Body of pancreas (tissue), 4 donors: ENCODE data around the gene NIFK. TPM values are rescaled to one million over a fixed set of nuclear protein-coding genes. Genes with fewer than 3 reads are reported as not detected.
A peak's percentile ranks its signal among the peaks of the same experiment; 100 is the strongest.

Experiments
- ATAC-seq: fragments of 150-250 bp; one replicate; pipeline ENCODE4 v1.9.1; 2016
- DNase-seq, 4 donors: peaks; one replicate each; pipeline ENCODE4 v3.0.0-alpha.2; 2019
- H3K27ac ChIP-seq, 4 donors: fragments of 200-600 bp; sonication (generic); 1 replicate in 3 of 4; 2 replicates in 1 of 4; pipeline versions ENCODE4 v1.5.1 to v1.6.1; 2016 to 2019; ENCODE audit warnings: mild to moderate bottlenecking in 1 of 4, mixed read lengths in 1 of 4, moderate library complexity in 1 of 4
- H3K27me3 ChIP-seq, 2 donors: fragments of 200-600 bp; sonication (generic); one replicate each; pipeline ENCODE4 v1.6.0; 2016; ENCODE audit warnings: mild to moderate bottlenecking in 1 of 2
- H3K36me3 ChIP-seq, 2 donors: fragments of 200-600 bp; sonication (generic); replicated peaks in 1 of 2; 2 replicates each; pipeline ENCODE4 v1.5.1; 2016; ENCODE audit warnings: low read depth in 2 of 2; ENCODE audit not compliant: insufficient read depth in 1 of 2
- H3K4me1 ChIP-seq: fragments of 200-600 bp; sonication (generic); one replicate; pipeline ENCODE4 v1.6.0; 2016
- H3K4me3 ChIP-seq, 2 donors: fragments of 200-600 bp; sonication (generic); 1 replicate in 1 of 2; 2 replicates in 1 of 2; pipeline ENCODE4 v1.5.1; 2016 to 2019
- H3K9me3 ChIP-seq, 3 donors: fragments of 200-600 bp; sonication (generic); 1 replicate in 2 of 3; 2 replicates in 1 of 3; pipeline ENCODE4 v1.5.1; 2016
- CTCF ChIP-seq, 7 experiments: fragments of 450-650 bp in 4 of 7; fragments of 200-600 bp in 3 of 7; sonication (generic) in 3 of 7; IDR thresholded peaks; one replicate each; pipeline ENCODE4 v1.5.1; 2016 to 2019; ENCODE audit warnings: antibody characterized with exemption in 7 of 7
- POLR2A ChIP-seq, 3 donors: fragments of 450-650 bp; IDR thresholded peaks; one replicate each; pipeline ENCODE4 v1.6.1; 2016; ENCODE audit warnings: antibody characterized with exemption in 3 of 3, mild to moderate bottlenecking in 2 of 3
- WGBS, 2 donors: methylation state at CpG; one replicate each; pipeline ENCODE4 v1.1.5; 2017; 5-methylcytosine and 5-hydroxymethylcytosine counted together
- intact Hi-C: fragments of 100-400 bp; cut with DNase I; formaldehyde crosslinking; loops from one replicate; pipeline ENCODE4 v1.15.1; 2023
- total RNA-seq, 2 donors: library from RNA; depleted of rRNA; stranded (reverse); fragments of >200 nt; gene quantifications; one replicate each; pipeline ENCODE4 v1.1.0, GENCODE V29; 2016

NIFK gene
- total RNA-seq, 2 donors from 2014 or later: 20.8 to 26.4 TPM

GRCh38 chr2:121727332-121727731, 9.3 kb downstream of the NIFK start:
- H3K36me3 ChIP-seq: peaks cover 5 to 25% of the 10 kb centered on the region in 2 donors
- H3K4me3 ChIP-seq: no peak overlapping the region
- DNase-seq (no peak), ATAC-seq (no peak)
- intact Hi-C loops: loop anchor here (10.0 kb wide), 2 partner anchors 203 to 323 kb away; no protein-coding TSS in a partner anchor
- H3K9me3 ChIP-seq: no peaks in the 10 kb centered on the region
- H3K27ac ChIP-seq: no peak overlapping the region
- 96 to 97% methylated on average over 2 of the region's 2 CpGs for WGBS, 2 donors
- no peak for TF ChIP-seq POLR2A (IDR thresholded peaks at IDR 0.05)
- TF ChIP-seq CTCF (IDR thresholded peaks at IDR 0.05): no peak
- H3K4me1 ChIP-seq: no peaks in the 10 kb centered on the region
- H3K27me3 ChIP-seq: no peaks in the 10 kb centered on the region

- TF ChIP-seq CTCF (IDR thresholded peaks at IDR 0.05) (no peak), POLR2A (IDR thresholded peaks at IDR 0.05) (no peak)
- Histone ChIP-seq H3K4me3 (no peak overlapping the region), H3K27me3 (no peaks in the 10 kb centered on the region), H3K9me3 (no peaks in the 10 kb centered on the region), H3K27ac (no peak overlapping the region), H3K4me1 (peaks cover 7% of the 10 kb centered on the region), H3K36me3 (peaks cover 5 to 8% of the 10 kb centered on the region in 2 donors)
- WGBS, 2 donors: 65 to 71% methylated on average over 5 of the region's 5 CpGs
- ATAC-seq: no peak
- intact Hi-C loops: loop anchor here (10.0 kb wide), 2 partner anchors 199 to 319 kb away; no protein-coding TSS in a partner anchor
- DNase-seq: no peak
These were observed 13.4 kb downstream of the NIFK start for GRCh38 chr2:121723316-121723715.

GRCh38 chr2:121722479-121722878, 14.2 kb downstream of the NIFK start:
- Histone ChIP-seq H3K27me3 (no peaks in the 10 kb centered on the region), H3K4me1 (peaks cover 7% of the 10 kb centered on the region), H3K36me3 (peaks cover 4 to 5% of the 10 kb centered on the region in 2 donors), H3K9me3 (no peaks in the 10 kb centered on the region), H3K27ac (peak overlapping the region in 1 of 4 donors; percentile 61), H3K4me3 (no peak overlapping the region)
- 42 to 54% methylated on average over 5 of the region's 5 CpGs for WGBS, 2 donors
- TF ChIP-seq CTCF (IDR thresholded peaks at IDR 0.05): no peak
- no peak for TF ChIP-seq POLR2A (IDR thresholded peaks at IDR 0.05)
- no peak for DNase-seq
- no peak for ATAC-seq
- intact Hi-C loops: loop anchor here (10.0 kb wide), 2 partner anchors 198 to 318 kb away; no protein-coding TSS in a partner anchor

GRCh38 chr2:121721926-121722325, 14.7 kb downstream of the NIFK start:
- H3K36me3 ChIP-seq: peaks cover 1 to 2% of the 10 kb centered on the region in 2 donors
- intact Hi-C loops: loop anchor here (10.0 kb wide), 2 partner anchors 197 to 317 kb away; no protein-coding TSS in a partner anchor
- 42 to 59% methylated on average over 8 of the region's 8 CpGs for WGBS, 2 donors
- H3K27ac ChIP-seq: peak overlapping the region in 1 of 4 donors; percentile 61
- H3K27me3 ChIP-seq: no peaks in the 10 kb centered on the region
- DNase-seq (no peak), ATAC-seq (no peak)
- no peak for TF ChIP-seq POLR2A (IDR thresholded peaks at IDR 0.05)
- no peak for TF ChIP-seq CTCF (IDR thresholded peaks at IDR 0.05)
- peaks cover 7% of the 10 kb centered on the region for H3K4me1 ChIP-seq
- no peak overlapping the region for H3K4me3 ChIP-seq
- no peaks in the 10 kb centered on the region for H3K9me3 ChIP-seq

GRCh38 chr2:121717529-121717928, 19.1 kb downstream of the NIFK start:
- Histone ChIP-seq H3K27ac (peak overlapping the region in 1 of 4 donors; percentile 69), H3K27me3 (no peaks in the 10 kb centered on the region), H3K36me3 (no peaks in the 10 kb centered on the region), H3K9me3 (no peaks in the 10 kb centered on the region), H3K4me1 (peaks cover 7% of the 10 kb centered on the region), H3K4me3 (no peak overlapping the region)
- ATAC-seq (no peak), DNase-seq (no peak)
- intact Hi-C loops: no loop called here
- no peak for TF ChIP-seq CTCF (IDR thresholded peaks at IDR 0.05)
- no peak for TF ChIP-seq POLR2A (IDR thresholded peaks at IDR 0.05)
- 85 to 93% methylated on average over 6 of the region's 6 CpGs for WGBS, 2 donors
